H9 (cell line): Measurements from ENCODE around the gene LHFPL2. TPM values are rescaled to one million over a fixed set of nuclear protein-coding genes. Genes with fewer than 3 reads are reported as not detected.

Experiments
- DNase-seq: peaks from one replicate; pipeline ENCODE4 v3.0.0-alpha.2; 2017
- H2AFZ ChIP-seq: one replicate; pipeline ENCODE4 v1.6.1; 2013; ENCODE audit warnings: mild to moderate bottlenecking, low read length, control low read depth, moderate library complexity
- H2AK5ac ChIP-seq: 2 replicates; pipeline ENCODE4 v1.6.1; 2013; ENCODE audit warnings: low read length, control low read depth, mixed read lengths; ENCODE audit not compliant: insufficient read length
- H2BK120ac ChIP-seq: one replicate; pipeline ENCODE4 v1.6.1; 2013; ENCODE audit warnings: low read depth, mild to moderate bottlenecking, low read length, control low read depth, inconsistent platforms; ENCODE audit not compliant: poor library complexity, severe bottlenecking
- H2BK12ac ChIP-seq: 2 replicates; pipeline ENCODE4 v1.6.1; 2013; ENCODE audit warnings: low read length, control low read depth, mixed read lengths, low read depth; ENCODE audit not compliant: insufficient read length
- H2BK15ac ChIP-seq: 2 replicates; pipeline ENCODE4 v1.6.1; 2013; ENCODE audit warnings: low read depth, low read length, control low read depth
- H2BK20ac ChIP-seq: one replicate; pipeline ENCODE4 v1.6.1; 2013; ENCODE audit warnings: low read depth, mild to moderate bottlenecking, low read length, control low read depth, inconsistent platforms; ENCODE audit not compliant: poor library complexity, severe bottlenecking
- H2BK5ac ChIP-seq: 2 replicates; pipeline ENCODE4 v1.6.1; 2013; ENCODE audit warnings: low read length, control low read depth, mixed read lengths; ENCODE audit not compliant: insufficient read length
- H3K14ac ChIP-seq: 2 replicates; pipeline ENCODE4 v1.6.1; 2013; ENCODE audit warnings: low read length, control low read depth; ENCODE audit not compliant: insufficient read depth
- H3K18ac ChIP-seq: 2 replicates; pipeline ENCODE4 v1.6.1; 2013; ENCODE audit warnings: low read depth, mild to moderate bottlenecking, mixed read lengths, low read length, control low read depth; ENCODE audit not compliant: insufficient read length
- H3K23ac ChIP-seq: 2 replicates; pipeline ENCODE4 v1.6.1; 2013; ENCODE audit warnings: low read length, control low read depth, mixed read lengths, low read depth; ENCODE audit not compliant: insufficient read length
- H3K23me2 ChIP-seq: 2 replicates; pipeline ENCODE4 v1.6.1; 2013; ENCODE audit warnings: low read depth, mild to moderate bottlenecking, mixed read lengths, low read length, control low read depth; ENCODE audit not compliant: insufficient read length, poor library complexity, severe bottlenecking
- H3K27ac ChIP-seq: 2 replicates; pipeline ENCODE4 v1.5.1; 2013; ENCODE audit warnings: low read length, control low read depth, mixed read lengths, low read depth; ENCODE audit not compliant: insufficient read length
- H3K27me3 ChIP-seq: 2 replicates; pipeline ENCODE4 v1.6.1; 2013; ENCODE audit warnings: low read length, control low read depth, inconsistent platforms; ENCODE audit not compliant: insufficient read depth
- H3K4ac ChIP-seq: 2 replicates; pipeline ENCODE4 v1.6.1; 2013; ENCODE audit warnings: low read depth, mild to moderate bottlenecking, control low read depth, inconsistent platforms, low read length, moderate library complexity
- H3K4me1 ChIP-seq: 2 replicates; pipeline ENCODE4 v1.6.1; 2013; ENCODE audit warnings: low read length, control low read depth, inconsistent platforms; ENCODE audit not compliant: insufficient read depth
- H3K4me2 ChIP-seq: 2 replicates; pipeline ENCODE4 v1.6.1; 2013; ENCODE audit warnings: low read length, control low read depth, mixed read lengths; ENCODE audit not compliant: insufficient read length, insufficient read depth
- H3K56ac ChIP-seq: 2 replicates; pipeline ENCODE4 v1.6.1; 2013; ENCODE audit warnings: low read depth, mild to moderate bottlenecking, mixed read lengths, low read length, control low read depth; ENCODE audit not compliant: insufficient read length
- H3K79me1 ChIP-seq: 2 replicates; pipeline ENCODE4 v1.6.1; 2013; ENCODE audit warnings: low read depth, mild to moderate bottlenecking, moderate library complexity, low read length, control low read depth, inconsistent platforms; ENCODE audit not compliant: insufficient read depth, poor library complexity, severe bottlenecking
- H3K79me2 ChIP-seq: 2 replicates; pipeline ENCODE4 v1.6.1; 2013; ENCODE audit warnings: low read length, control low read depth, inconsistent platforms; ENCODE audit not compliant: insufficient read depth
- H3K9ac ChIP-seq: 2 replicates; pipeline ENCODE4 v1.6.1; 2013; ENCODE audit warnings: low read length, control low read depth, mixed read lengths; ENCODE audit not compliant: insufficient read length; ENCODE audit errors: extremely low read depth
- H3K9me3 ChIP-seq: one replicate; pipeline ENCODE4 v1.6.1; 2013; ENCODE audit warnings: low read depth, low read length, inconsistent platforms; ENCODE audit not compliant: control insufficient read depth
- H3T11ph ChIP-seq: one replicate; pipeline ENCODE4 v1.6.1; 2013; ENCODE audit warnings: mild to moderate bottlenecking, low read length, control low read depth, inconsistent platforms
- H4K20me1 ChIP-seq: one replicate; pipeline ENCODE4 v1.6.1; 2013; ENCODE audit not compliant: control insufficient read depth, insufficient read length, insufficient read depth
- H4K5ac ChIP-seq: 2 replicates; pipeline ENCODE4 v1.6.1; 2013; ENCODE audit warnings: low read depth, mild to moderate bottlenecking, mixed read lengths, low read length, control low read depth; ENCODE audit not compliant: insufficient read length
- H4K8ac ChIP-seq: replicated peaks from 2 replicates; pipeline ENCODE4 v1.6.1; 2013; ENCODE audit warnings: low read length, control low read depth, mixed read lengths, low read depth; ENCODE audit not compliant: insufficient read length
- H4K91ac ChIP-seq: 2 replicates; pipeline ENCODE4 v1.6.1; 2013; ENCODE audit warnings: low read depth, mild to moderate bottlenecking, moderate library complexity, mixed read lengths, low read length, control low read depth; ENCODE audit not compliant: insufficient read length
- H3K27ac Mint-ChIP-seq, 3 experiments: 2 replicates in 2 of 3; 3 replicates in 1 of 3; pipeline ENCODE4 v1.8.0; 2020 to 2021; ENCODE audit warnings: mixed read lengths in 3 of 3, mild to moderate bottlenecking in 1 of 3, moderate library complexity in 1 of 3
- H3K27me3 Mint-ChIP-seq: 2 replicates; pipeline ENCODE4 v1.8.0; 2021; ENCODE audit warnings: low read depth, mild to moderate bottlenecking, moderate library complexity, mixed read lengths
- H3K36me3 Mint-ChIP-seq, 3 experiments: 2 replicates in 2 of 3; 3 replicates in 1 of 3; pipeline ENCODE4 v1.8.0; 2020 to 2021; ENCODE audit warnings: low read depth in 3 of 3, mixed read lengths in 3 of 3; ENCODE audit not compliant: insufficient read depth in 1 of 3
- H3K4me1 Mint-ChIP-seq, 2 experiments: 2 replicates each; pipeline ENCODE4 v1.8.0; 2020; ENCODE audit warnings: mixed read lengths in 2 of 2
- H3K4me3 Mint-ChIP-seq, 2 experiments: 2 replicates in 1 of 2; 3 replicates in 1 of 2; pipeline ENCODE4 v1.8.0; 2020 to 2021; ENCODE audit warnings: mild to moderate bottlenecking in 2 of 2, mixed read lengths in 2 of 2, moderate library complexity in 1 of 2
- H3K9me3 Mint-ChIP-seq, 2 experiments: 2 replicates in 1 of 2; 3 replicates in 1 of 2; pipeline ENCODE4 v1.8.0; 2020; ENCODE audit warnings: mild to moderate bottlenecking in 2 of 2, mixed read lengths in 2 of 2, moderate library complexity in 1 of 2
- CTCF ChIP-seq: fragments of 200-600 bp; sonication (generic); conservative IDR thresholded peaks from 3 replicates; pipeline ENCODE4 v1.8.0; 2021; ENCODE audit warnings: antibody characterized with exemption, mild to moderate bottlenecking
- WGBS: extraction: QIAGEN DNeasy Blood & Tissue Kit; methylation state at CpG from one replicate; pipeline ENCODE4 v1.1.7; 2013; ENCODE audit warnings: missing lambda C conversion rate, low lambda C conversion rate, mixed read lengths; ENCODE audit not compliant: insufficient read length; ENCODE audit errors: extremely low coverage; 5-methylcytosine and 5-hydroxymethylcytosine counted together
- total RNA-seq: library from RNA; stranded (reverse); gene quantifications from 2 replicates; pipeline ENCODE4 v1.2.1, GENCODE V29; 2021

The LHFPL2 gene
- total RNA-seq, 1 experiment from 2014 or later, result 26.3 TPM

- Histone ChIP-seq H4K5ac (no peak overlapping the region), H3K79me2 (no peaks in the 10 kb centered on the region), H4K20me1 (no peaks in the 10 kb centered on the region), H2BK15ac (no peak overlapping the region), H3K9ac (no peak overlapping the region), H3K4me1 (peaks cover 2% of the 10 kb centered on the region; the same call in 1 of the 2 replicates), H3K79me1 (no peaks in the 10 kb centered on the region), H4K8ac (no peak overlapping the region), H3K27ac (no peak overlapping the region), H3K18ac (no peak overlapping the region), H3K23ac (no peak overlapping the region), H2BK12ac (no peak overlapping the region), H4K91ac (no peak overlapping the region), H2BK5ac (no peak overlapping the region), H3K23me2 (peaks cover 8% of the 10 kb centered on the region), H3K27me3 (no peaks in the 10 kb centered on the region), H3T11ph (no peak overlapping the region), H3K14ac (no peak overlapping the region), H3K56ac (no peak overlapping the region), H2AFZ (no peak overlapping the region), H2AK5ac (no peak overlapping the region), H2BK120ac (no peak overlapping the region), H2BK20ac (no peak overlapping the region), H3K4me2 (no peak overlapping the region), H3K4ac (no peak overlapping the region), H3K9me3 (no peaks in the 10 kb centered on the region)
- no CpG with 5 or more reads among the region's 6 CpGs for WGBS
- peaks cover 17% of the 10 kb centered on the region in 2 experiments for H3K4me1 Mint-ChIP-seq
- no peaks in the 10 kb centered on the region for H3K36me3 Mint-ChIP-seq
- no peaks in the 10 kb centered on the region; the same call in none of the 2 replicates for H3K27me3 Mint-ChIP-seq
- no peak overlapping the region for H3K4me3 Mint-ChIP-seq
- no peaks in the 10 kb centered on the region; a peak in 1 of 5 replicates for H3K9me3 Mint-ChIP-seq
- no peak for DNase-seq
- H3K27ac Mint-ChIP-seq, result no peak overlapping the region
- TF ChIP-seq CTCF, result no peak
Observed at GRCh38 chr5:78653681-78654366, 5.3 kb upstream of the LHFPL2 start.
